Ishikawa (cell line): ENCODE data around the gene DISP3.

ENCODE experiments used
- CEBPB ChIP-seq: IDR thresholded peaks from 2 replicates; pipeline ENCODE4 v1.6.1; 2012
- CREB1 ChIP-seq: IDR thresholded peaks from 2 replicates; pipeline ENCODE4 v1.6.1; 2012; ENCODE audit warnings: low read depth
- EGR1 ChIP-seq: IDR thresholded peaks from 2 replicates; pipeline ENCODE4 v1.6.1; 2012
- EP300 ChIP-seq: IDR thresholded peaks from 2 replicates; pipeline ENCODE4 v1.6.1; 2012; ENCODE audit warnings: borderline replicate concordance
- FOXM1 ChIP-seq: IDR thresholded peaks from 2 replicates; pipeline ENCODE4 v1.6.1; 2012; ENCODE audit warnings: low read depth, borderline replicate concordance
- NFIC ChIP-seq: IDR thresholded peaks from 2 replicates; pipeline ENCODE4 v1.6.1; 2012
- RAD21 ChIP-seq: IDR thresholded peaks from 2 replicates; pipeline ENCODE4 v1.6.1; 2012; ENCODE audit warnings: low read depth
- REST ChIP-seq: IDR thresholded peaks from 2 replicates; pipeline ENCODE4 v1.6.1; 2012; ENCODE audit warnings: low read depth, mild to moderate bottlenecking
- TAF1 ChIP-seq: IDR thresholded peaks from 2 replicates; pipeline ENCODE4 v1.6.1; 2012; ENCODE audit warnings: low read depth, mild to moderate bottlenecking
- TCF12 ChIP-seq: IDR thresholded peaks from 2 replicates; pipeline ENCODE4 v1.6.1; 2012; ENCODE audit warnings: low read depth
- TEAD4 ChIP-seq: IDR thresholded peaks from 2 replicates; pipeline ENCODE4 v1.6.1; 2012
- USF1 ChIP-seq: IDR thresholded peaks from 2 replicates; pipeline ENCODE4 v1.6.1; 2012
- YY1 ChIP-seq: IDR thresholded peaks from 2 replicates; pipeline ENCODE4 v1.6.1; 2012; ENCODE audit warnings: low read depth
- ZBTB7A ChIP-seq: IDR thresholded peaks from 2 replicates; pipeline ENCODE4 v1.6.1; 2012; ENCODE audit warnings: low read depth
- TF ChIP-seq, protein P1 (sequence below): IDR thresholded peaks from 2 replicates; pipeline ENCODE4 v1.6.1; 2012

DISP3 gene

DNA sequence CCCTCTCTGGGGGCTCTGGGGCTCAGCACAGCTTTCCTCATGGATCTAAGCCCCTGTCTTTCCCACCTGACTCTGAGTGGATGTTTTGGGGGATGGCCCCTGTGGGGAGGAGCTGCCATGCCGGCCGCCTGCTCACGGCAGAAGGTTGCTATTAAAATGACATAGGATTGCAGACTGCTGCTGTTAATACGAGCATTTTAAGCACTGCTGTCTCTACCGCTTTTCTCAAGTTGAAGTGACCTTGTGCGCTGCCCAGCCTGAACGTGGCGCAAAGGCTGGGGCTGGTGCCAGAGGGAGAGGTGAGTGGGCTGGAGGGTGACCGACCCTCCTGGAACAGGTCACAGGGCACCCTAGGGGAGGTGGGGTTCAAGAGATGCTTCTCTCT is 58.4 kb downstream of the DISP3 start:
- TF ChIP-seq YY1 (no peak), TCF12 (no peak), TEAD4 (no peak), EGR1 (no peak), REST (no peak)
- TF ChIP-seq, protein P1, sequence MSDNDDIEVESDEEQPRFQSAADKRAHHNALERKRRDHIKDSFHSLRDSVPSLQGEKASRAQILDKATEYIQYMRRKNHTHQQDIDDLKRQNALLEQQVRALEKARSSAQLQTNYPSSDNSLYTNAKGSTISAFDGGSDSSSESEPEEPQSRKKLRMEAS = no peak

DNA sequence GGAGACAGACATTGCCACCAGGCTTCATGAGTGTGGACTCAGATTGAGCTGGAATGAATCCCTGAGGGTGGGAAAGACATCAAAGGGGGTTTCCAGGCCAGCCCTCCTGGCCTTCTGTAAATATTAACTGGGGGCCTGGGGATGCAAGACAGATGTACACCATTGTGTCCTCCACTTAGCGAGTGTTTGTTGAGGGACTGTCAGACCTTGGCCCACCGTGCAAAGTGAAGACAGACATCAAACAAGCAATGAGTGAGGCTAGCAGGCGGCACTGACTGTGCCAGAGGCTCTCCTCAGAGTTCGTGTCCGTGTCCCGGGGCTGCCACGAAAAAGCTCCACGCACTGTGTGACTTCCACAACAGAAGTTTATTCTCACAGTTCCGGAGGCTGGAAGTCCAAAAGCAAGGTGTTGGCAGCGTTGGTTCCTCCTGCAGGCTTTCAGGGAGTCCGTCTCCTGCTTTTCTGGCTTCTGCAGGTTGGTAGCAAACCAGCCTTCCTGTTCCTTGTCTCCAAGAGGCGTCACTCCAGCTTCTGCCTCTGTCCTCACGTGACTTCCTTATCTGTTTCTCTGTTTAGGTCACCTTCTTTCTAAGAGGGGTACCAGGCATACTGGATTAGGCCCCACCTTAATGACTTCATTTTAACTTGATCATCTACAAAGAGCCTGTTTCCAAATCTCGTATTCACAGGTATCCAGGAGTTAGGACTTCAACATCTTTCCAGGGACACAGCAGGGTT is 59.1 kb downstream of the DISP3 start:
- TF ChIP-seq TCF12 (no peak), EP300 (no peak), NFIC (no peak)
- TF ChIP-seq, protein P1 = no peak

- TF ChIP-seq CREB1 (no peak), CEBPB (no peak), TCF12 (no peak), REST (no peak)
Measured at GRCh38 chr1:11538886-11539285, 59.9 kb downstream of the DISP3 start.

GRCh38 chr1:11539850-11540772 is 61.2 kb downstream of the DISP3 start:
- TF ChIP-seq TAF1 (no peak), EGR1 (no peak), USF1 (no peak), CEBPB (no peak), NFIC (no peak), EP300 (no peak), RAD21 (no peak), TEAD4 (no peak), ZBTB7A (no peak)

DNA sequence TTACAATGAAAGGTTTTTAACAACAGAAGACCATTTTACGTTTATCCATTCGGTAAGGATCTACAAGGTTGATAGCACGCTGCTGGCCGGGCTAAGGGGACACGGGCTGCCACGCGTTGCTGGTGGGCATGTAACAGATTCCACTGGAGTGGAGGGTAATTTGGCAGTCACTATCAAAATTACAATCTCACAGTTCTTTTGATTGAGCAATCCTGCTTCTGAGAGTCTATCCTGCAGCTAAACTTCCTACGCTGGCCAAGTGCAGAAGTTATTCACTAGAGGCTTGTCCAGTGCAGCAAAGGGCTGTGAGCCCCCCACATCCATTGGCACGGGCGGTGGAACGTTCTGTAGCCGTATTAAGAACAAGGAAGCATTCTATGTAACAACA is 61.8 kb downstream of the DISP3 start:
- TF ChIP-seq REST (no peak), TCF12 (no peak), EP300 (no peak), FOXM1 (no peak), RAD21 (no peak), CEBPB (no peak), NFIC (no peak), EGR1 (no peak), USF1 (no peak), TAF1 (no peak), CREB1 (no peak), ZBTB7A (no peak), YY1 (no peak), TEAD4 (no peak)
- TF ChIP-seq, protein P1 = no peak
